NCI-H1092 treated with DMSO at 0.1 percent for 48 hours (cell line): Measurements from ENCODE around the gene PLIN5.

Experiments
- DNase-seq: peaks from one replicate; lab custom pipeline; 2025; lab: John Stamatoyannopoulos, UW

The PLIN5 gene, protein sequence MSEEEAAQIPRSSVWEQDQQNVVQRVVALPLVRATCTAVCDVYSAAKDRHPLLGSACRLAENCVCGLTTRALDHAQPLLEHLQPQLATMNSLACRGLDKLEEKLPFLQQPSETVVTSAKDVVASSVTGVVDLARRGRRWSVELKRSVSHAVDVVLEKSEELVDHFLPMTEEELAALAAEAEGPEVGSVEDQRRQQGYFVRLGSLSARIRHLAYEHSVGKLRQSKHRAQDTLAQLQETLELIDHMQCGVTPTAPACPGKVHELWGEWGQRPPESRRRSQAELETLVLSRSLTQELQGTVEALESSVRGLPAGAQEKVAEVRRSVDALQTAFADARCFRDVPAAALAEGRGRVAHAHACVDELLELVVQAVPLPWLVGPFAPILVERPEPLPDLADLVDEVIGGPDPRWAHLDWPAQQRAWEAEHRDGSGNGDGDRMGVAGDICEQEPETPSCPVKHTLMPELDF

DNA sequence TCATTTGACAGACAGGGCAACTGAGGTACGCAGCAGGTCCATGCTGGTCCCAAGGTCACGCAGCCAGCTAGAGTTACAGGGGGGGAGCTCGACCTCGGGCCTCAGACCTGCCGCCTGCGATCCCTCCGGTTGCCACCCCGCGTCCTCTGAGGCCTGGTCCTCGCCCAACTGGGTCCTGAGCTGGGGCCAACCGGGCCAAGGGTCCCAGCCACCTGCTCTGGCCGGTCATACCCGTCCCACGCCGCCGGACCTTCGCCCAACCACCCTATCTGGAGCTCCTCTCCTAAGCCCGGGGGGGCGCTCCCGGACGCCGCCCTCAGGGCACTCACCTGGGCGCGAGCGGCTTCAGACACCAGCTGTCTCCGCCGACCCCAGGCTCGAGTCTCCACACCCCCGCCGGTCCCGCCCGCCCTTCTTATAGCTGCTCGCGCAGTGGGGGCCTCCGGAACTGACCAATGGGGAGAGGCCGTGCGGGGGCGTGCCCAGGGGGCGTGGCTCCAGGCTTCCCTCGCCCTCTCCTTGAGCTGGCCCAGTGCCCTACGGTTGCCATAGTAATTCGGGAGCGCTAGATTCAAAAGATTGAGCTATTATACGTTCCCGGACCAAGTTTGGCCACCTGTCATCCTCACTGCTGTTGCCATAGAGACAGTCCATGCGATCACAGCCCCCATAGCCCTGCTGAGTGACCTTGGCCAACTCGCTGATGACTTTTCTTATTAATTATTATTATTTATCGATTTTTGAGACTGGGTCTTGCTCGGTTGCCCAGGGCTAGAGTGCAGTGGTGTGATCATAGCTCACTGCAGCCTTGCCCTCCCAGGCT is at the start of gene PLIN5:
Gene PLIN5 (minus strand): TSS at position 389 of the 823 bp plus-strand sequence. CDS start 1,150 bp downstream, outside the sequence.
- peak; percentile 75 for DNase-seq

DNA sequence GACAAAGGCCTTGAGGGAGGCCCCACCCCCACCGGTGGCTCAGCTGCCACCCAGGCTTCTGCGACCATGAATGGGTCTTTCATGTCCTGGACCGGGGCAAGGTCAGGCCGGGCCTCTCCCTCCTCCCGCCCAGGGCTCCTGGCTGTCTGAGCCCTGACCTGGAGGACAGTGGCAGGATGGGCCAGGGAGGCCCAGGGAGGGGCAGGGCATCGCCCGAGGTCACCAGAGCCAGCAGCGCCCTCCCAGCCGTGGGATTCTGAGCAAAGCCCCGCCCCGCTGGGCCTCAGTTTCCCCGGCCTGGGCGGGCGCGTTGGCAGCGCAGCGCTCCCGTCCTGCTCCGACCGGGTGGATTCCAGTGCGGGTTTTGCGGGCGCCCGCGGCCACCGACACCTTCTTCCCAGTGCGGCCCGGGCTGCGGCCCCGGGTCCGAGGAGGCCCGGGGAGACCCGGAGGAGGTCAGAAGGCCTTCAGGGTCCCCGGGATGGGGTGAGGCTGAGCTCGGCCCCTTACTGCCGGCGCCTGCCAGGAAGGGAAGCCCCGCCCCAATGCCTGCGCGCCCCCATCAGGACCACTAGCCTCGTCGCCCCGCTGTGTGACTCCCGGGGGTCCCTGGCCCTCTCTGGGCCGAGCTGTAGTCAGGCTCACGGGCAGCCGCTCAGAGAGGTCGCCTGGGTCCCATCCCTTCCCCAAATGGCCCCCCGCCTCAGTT is 49.1 kb upstream of the PLIN5 start:
- no peak for DNase-seq

DNA sequence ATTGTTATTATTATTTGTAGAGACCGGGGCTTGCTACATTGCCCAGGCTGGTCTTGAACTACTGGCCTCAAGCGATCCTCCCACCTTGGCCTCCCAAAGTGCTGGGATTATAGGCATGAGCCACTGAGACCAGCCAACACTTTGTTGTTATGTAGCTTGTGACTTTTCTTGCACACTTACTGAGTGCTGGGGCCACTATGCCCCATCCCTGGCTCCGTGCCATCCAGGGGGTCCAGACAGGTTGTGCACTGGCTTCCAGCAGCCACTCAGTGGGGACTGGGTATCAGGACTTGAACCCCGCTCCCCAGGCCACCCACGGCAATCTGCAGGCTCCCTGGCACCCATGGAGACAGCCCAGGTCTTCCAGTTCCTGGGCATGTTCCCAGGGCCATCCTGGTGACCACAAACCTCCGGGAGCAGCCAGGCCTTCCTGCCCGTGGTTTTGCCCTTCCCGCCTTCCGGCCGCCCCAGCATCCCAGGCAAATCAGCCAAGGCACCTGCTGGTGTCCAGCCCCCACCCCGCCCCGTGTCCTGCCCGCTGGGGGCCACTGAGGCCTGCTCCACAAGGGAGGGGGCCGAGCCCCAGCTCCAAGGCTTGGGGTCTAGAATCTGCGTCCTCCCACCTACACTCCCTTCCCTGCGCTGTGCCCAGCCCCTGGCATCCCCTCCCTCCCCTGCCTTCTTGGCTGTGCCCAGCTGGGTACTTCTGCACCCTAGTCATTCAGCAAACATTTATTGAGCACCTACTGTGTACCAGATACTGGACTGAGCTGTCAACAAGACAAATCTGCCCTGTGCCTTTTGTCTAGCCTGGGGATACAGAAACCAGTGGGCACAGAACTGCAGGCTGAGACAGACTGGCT is 48.2 kb upstream of the PLIN5 start:
- DNase-seq: no peak

DNA sequence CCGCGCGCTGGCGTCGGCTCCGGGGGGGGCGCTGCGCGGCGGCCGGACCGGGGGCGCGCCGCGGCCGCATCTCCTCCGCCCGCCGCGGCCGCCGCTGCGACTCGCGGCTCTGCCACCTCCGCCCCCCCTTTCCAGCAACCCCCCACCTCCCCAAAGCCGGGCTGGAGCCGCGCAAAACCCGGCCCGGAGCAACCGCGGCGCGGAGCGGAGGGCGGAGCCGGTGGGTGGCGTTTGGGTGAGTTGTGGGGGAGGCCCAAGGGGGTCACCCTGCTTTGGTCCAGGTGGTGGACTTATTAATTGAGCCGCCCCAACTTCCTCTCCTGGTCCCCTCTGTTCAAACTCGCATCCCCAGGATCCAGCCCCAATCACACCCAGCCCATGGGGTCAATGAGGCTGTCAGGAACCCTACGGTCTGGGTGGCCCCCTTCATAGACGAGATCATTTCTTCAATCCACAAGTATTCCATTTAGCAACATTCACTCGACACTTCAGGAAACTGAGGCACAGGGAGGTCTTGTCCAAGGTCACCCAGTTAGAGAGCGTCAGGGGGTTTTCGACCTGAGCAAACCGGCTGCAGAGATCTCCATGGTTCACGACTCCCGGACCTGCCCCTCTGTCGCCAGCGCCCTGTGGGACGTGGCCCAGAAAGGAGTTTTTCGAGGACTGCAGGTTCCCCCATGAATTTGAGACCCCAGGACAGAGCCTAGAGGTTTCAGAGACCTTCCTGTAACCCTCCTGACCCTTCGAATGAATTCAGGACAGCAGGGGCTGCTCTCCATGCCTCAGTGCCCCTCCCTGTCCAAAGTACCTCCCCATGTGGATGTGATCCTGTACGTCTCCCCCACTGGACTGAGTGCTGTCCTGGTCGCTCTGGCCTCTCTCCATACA is 46.9 kb upstream of the PLIN5 start:
- DNase-seq: no peak

DNA sequence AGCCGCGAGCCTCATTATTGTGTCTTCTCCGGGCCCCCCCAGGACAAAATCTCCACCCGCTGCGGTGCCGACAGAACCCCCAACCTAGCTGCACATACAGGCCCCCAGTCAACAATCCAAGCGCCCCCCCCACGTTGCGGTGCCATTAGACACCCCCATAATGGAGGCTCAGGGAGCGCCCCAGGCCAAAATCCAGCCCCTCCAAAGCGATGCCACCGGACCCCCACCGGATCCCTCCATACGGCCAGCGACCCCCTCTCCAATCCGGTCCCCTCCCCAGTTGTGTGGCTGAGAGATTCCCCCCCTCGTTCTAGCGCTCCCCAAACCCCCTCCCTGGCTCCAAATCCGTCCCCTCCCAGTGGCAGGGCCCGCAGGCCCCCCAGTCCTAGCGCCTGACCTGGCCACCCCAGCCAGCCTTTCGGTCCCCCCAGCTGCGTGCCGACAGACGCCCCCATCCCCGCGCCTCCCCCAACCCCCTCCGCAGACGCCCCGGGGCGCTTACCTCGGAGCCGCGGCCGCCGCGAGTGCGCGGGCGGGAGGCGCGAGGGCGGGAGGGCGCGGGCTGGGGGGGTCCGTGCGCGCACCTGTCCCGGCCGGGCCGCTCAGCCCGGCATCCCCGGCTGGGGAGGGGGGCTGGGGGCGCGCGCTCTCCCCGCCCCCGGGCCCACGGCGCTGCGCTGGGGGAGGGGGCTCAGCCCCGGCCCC is 46.1 kb upstream of the PLIN5 start:
- DNase-seq: no peak

DNA sequence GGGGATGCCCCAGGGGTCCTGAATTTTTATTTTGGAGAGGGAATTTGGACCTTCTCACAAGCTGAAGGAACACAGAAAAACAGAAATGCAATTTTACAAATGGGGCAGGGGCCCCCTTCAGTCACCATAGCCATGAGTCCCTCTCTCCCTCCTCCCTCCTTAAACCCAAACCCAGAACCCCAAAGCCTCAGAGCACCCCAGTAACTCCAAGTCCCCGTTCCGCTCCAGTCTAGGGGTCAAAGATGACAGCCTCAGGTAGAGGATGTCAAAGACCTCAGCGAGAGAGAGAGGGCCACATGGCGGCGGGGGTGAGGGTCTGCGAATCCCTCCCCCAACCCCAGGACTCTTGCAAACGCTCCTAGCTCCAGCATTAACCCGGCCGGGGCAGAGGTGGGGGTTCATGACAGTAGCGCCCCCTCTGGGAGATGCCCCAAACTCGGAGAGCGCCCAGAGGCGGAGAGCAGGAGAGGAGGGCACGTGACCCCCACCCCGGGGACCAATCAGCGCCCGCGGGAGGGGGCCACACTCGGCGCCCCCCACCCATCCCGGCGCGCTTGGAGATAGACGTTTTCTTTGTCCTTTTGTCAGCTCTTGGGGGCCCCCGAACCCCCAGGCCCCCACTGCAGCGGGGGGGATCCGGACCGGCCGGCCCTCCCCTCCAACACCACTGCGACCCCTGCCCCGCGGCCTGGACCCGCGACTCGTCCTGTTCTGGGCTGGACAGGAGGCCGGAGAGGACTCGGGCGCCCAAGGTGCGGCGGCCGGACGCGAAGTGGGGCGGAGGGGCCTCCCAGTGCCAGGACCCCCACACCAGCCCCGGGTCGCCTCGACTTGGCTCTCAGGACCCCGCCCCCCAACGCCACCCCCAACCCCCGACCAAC is 45.2 kb upstream of the PLIN5 start:
- no peak for DNase-seq

DNA sequence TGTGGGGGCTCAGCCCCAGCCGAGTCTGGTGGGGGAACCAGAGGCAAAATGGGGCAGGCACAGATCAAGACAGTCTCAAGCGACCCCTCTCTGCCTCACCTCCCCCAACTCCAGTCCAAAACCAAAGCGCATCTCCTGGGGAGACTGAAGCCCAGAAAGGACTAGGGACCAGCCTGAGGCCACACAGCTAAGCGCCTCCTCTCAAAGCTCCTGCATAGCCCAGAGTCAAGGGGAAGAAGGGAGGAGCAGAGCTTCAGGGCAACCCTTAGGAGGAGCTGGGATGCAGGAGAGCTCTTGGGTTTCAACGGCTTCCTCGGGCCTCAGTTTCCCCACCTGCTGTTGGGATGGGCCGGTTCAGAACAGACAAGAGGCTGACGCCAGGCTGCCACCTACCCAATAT is 44.4 kb upstream of the PLIN5 start:
- no peak for DNase-seq

DNA sequence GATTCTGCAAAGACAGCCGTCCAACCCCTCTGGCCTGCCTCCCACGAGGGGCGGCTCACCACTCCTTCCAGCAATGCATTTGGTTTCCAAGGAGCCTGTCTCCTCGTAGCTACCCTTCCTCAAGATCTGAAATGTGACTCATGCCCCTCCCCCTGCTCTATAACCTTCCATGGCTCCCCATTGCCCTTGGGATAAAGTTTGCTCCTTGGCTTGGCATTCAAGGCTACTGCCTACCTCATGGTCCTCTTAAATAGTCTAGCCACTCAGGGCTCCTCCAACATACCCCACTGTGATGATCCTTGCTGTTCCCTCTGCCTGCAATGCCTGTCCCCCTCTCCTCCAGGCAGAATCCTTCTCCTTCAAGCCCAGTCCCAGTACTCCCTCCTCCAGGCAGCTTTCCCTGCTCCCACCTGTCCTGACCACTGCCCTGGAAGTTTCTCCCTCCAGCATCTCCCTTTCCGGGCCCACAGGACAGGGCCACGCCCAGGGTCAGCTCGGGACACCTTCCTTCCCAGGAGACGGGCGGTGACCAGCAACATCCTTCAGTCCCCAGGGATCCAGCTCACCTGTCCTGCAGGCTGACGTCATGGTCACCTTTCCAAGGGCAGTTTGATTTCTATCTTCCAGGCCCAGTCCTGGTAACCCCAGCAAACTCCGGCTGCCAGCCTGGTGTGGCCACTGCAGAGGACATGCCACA is 43.7 kb upstream of the PLIN5 start:
- no peak for DNase-seq

DNA sequence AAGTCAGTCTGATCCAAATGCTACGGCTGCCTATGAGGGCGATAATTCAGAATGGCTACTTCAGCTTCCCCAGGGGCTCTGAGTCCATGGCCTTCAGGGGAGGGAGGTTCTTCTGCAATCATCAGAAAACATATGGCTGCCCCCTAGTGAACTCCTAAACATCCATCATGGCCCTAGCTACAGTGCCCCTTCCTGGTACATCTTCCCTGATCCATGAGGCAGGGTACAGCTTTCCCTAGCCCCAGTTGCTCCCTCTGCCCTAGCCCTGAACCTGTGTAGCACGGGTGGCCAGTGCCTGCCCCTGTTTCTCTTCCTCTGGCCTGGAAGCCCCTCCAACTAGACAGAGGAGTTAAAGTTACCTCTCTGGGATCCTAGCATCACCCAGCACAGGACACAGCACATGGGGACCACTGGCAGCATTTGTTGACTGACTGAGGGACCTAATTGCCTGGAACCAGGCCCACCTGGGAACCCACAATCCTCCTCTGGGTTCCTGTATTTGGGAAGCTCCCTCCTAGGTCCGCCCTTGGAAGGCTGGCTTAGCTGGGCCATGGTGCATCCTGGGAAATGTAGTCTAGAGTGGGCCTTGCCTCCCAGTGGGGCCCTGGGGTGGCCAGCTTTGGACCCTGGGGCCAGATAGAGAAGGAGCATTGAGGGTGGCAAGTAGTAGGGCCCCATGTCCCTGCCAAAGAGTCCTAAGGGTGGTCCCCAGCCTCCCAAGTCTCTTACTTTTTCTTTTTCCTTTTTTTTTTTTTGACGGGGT is 42.2 kb upstream of the PLIN5 start:
- DNase-seq: no peak

DNA sequence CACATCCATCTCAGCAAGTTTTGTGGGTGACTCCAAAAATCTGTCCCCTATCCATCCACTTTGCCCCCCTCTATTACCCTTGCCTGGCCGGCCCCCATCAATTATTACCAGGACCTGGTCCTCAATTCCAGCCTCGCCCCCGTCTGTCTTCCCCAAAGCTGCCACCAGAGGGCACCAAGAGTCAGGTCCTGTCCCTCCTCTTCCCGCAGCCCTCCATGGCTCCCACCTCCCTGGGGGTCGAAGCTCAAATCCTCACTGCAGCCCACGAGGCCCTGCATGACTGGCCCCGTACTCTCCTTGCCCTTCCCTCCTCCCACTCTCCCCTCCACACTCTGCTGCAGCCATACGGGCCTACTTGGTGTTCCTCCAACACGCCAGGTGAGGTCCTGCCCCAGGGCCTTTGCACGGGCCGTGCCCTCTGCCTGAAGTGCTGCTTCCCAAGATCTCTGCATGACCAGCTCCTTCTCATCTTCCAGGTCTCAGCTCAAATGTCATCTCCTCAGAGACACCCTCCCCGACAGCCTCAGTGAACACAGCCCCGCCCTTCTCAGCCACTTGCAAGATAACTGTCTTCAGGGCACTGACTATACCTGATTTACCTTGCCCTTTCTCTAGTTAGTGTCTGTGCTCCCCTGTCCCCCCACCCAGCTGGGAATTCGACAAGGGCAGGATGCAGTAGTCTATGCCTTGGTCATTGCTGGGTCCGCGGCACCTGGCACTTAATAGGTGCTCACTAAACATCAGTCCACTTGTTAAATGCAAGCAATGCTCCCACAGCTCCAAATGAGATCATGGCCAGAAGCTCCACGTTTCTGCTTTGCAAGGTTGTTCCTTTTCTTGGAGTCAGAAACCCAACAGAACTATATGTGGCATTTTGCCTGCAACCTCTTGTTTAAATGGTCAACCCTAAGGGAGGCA is 41.3 kb upstream of the PLIN5 start:
- no peak for DNase-seq

DNA sequence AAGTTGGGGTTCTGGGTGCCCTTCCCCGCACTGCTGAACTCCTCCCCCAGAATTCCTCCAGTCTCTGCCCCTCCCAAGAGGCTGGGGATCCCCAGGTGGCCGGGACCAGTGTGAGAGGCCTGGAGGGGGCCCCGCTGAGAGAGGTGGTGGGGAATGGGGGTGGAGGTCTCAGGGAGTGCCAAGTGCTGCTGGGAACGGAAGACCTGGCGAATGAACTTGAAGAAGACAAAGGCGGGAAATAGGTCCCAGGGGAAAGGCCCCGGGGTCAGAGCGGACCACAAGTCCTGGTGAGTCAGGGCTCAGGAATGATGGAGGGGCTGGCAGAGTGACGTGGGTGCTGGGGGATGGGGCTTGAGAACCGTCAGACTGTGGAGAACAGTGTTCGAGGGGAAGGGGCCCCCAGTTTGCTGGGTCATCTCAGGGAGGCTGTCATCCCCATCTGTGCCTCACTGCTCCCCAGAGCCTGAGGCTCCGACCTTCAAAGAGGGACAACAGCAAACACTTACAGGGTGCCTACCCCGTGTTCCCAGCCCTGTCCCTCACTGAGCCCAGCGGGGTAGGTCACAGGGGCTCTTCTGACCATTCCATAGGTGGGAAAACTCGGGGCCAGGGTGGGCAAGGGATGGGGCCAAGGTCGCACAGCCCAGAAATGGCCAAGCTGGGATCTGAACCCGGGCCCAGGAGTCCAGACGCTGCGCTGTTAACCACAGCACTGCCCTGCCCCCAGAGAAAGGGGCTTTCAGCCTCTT is 40.4 kb upstream of the PLIN5 start:
- DNase-seq: no peak

DNA sequence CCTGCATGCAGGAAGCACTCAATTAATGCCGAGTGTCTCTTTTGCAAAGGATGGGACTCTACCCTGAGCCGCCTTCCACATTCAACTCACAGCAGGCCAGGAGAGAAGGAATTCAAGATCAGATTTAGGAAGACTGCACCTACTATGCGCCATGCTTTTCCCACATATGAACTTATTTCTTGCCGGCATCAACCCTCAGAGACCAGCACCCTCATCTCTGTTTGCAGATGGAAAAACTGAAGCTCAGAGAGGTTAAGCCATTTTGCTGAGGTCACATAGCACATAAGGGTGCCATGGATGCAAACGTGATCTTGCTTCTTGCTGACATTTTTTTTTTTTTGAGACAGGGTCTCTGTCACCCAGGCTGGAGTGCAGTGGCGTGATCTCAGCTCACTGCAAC is 38.7 kb upstream of the PLIN5 start:
- DNase-seq: no peak

DNA sequence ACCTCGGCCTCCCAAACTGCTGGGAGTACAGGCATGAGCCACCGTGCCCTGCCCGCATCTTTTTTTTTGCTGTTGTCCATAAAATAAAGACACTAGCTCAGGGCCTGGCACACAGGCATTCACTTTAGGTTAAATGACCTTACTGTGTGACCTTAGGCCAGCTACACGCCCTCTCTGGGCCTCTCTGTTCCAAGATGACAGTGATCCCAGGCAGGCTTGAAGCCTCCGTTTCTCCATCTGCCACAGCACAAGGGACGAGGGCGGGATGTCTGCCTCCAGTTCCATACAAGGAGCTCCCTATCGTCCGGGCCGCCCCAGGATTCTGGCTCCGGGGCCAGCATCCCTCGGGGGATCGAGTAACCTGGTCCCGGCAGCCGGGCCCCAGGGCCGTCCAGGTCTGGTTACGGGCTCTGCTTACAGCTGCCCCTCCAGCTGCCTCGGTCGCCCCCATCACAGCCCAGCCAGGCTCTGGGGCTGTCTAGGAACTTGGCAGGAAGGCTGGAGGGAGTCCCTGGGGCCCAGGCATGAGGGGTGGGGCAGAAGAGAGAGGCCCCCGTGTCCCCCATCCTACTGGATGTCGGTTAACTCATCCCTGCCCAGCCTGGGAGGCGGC is 36.4 kb upstream of the PLIN5 start:
- DNase-seq: no peak

DNA sequence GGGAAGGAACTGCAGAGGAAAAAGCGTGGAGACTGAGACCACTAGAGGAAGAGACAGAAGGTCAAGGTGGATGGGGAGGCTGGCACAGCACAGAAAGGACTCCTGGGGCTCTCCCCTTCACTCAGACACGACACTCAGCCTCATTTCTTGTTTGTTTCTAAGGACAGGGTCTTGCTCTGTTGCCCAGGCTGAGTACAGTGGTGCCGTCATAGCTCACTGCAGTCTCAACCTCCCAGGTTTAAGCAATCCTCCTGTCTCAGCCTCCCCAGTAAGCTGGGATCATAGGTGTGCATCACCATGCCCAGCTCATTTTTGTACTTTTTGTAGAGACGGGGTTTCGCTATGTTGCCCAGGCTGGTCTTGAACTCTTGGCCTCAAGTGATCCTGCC is 35.9 kb upstream of the PLIN5 start:
- DNase-seq: no peak

DNA sequence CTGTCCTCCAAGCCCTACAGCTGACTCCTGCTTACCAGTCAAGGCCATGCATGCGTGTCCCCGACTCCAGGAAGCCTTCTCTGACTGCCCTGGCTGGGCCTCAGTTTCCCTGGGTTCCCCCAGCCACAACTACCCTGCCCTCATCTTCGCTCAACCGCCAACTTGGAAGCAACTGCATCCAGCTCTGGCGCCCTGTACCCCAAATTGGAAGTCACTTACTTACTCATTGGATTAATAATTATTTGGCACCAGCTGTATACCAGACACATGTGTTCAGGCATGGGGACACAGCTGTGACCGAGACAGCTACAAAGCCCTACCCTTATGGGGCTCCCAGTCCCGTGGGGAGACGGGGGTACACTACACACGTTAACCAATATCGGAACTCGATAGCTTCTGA is 35.4 kb upstream of the PLIN5 start:
- DNase-seq: no peak
